ENCODE data around the gene GLI1. TPM values are rescaled to one million over a fixed set of nuclear protein-coding genes. Genes with fewer than 3 reads are reported as not detected.

GLI1 gene
- total and polyA plus RNA-seq, 5 donors from 2014 or later: 0.07 to 0.47 (median 0.18) TPM; not detected in 1

- peaks cover 5 to 55% (median 30%) of the 10 kb centered on the region in 4 donors for H3K4me1 Mint-ChIP-seq
Observed at GRCh38 chr12:57462251-57462911, 2.8 kb downstream of the GLI1 start.

GRCh38 chr12:57462912-57463253, 3.3 kb downstream of the GLI1 start:
- DNase-seq (no peak), ATAC-seq (ENCODE audit: low read depth in 2 of 2) (no peak)
- H3K9me3 Mint-ChIP-seq: no peaks in the 10 kb centered on the region
- Histone ChIP-seq H3K27ac (ENCODE audit: insufficient read depth, low read length, poor library complexity, severe bottlenecking) (no peak overlapping the region), H3K36me3 (ENCODE audit: control insufficient read depth, insufficient read depth, low read length) (peaks cover 7% of the 10 kb centered on the region), H3K9me3 (ENCODE audit: control insufficient read depth in 2 of 2, low read length in 2 of 2) (no peaks in the 10 kb centered on the region), H3K4me1 (ENCODE audit: control insufficient read depth, insufficient read depth, low read length, poor library complexity, severe bottlenecking) (peaks cover 40% of the 10 kb centered on the region), H3K27me3 (ENCODE audit: control insufficient read depth, insufficient read depth, low read length) (no peaks in the 10 kb centered on the region), H3K4me3 (ENCODE audit: low read depth, low read length) (no peak overlapping the region)
- H3K27ac Mint-ChIP-seq: peak overlapping the region in 2 of 3 donors; percentile 16 to 88
- peak overlapping the region; percentile 72 to 95 (median 89) for H3K4me3 Mint-ChIP-seq
- peaks cover 12% of the 10 kb centered on the region for H3K36me3 Mint-ChIP-seq
- H3K27me3 Mint-ChIP-seq: peaks cover 44% of the 10 kb centered on the region
- peaks cover 5 to 59% (median 30%) of the 10 kb centered on the region in 4 donors for H3K4me1 Mint-ChIP-seq

More at GRCh38 chr12:57462251-57462911, 2.8 kb downstream of the GLI1 start:
- Mint-ChIP-seq H3K4me3 (peak overlapping the region; percentile 88 to 96 (median 92)), H3K27me3 (peaks cover 44% of the 10 kb centered on the region), H3K36me3 (peaks cover 9% of the 10 kb centered on the region), H3K9me3 (no peaks in the 10 kb centered on the region), H3K27ac (peak overlapping the region in 2 of 3 donors; percentile 16 to 88)
- peaks cover 3% of the 10 kb centered on the region for H3K36me3 ChIP-seq (ENCODE audit: control insufficient read depth, insufficient read depth, low read length)
- H3K4me3 ChIP-seq (ENCODE audit: low read depth, low read length): peak overlapping the region; percentile 82
- peak; percentile 76 to 81 for ATAC-seq (ENCODE audit: low read depth in 2 of 2)
- DNase-seq: peak; percentile 80 to 90 (median 86)
- H3K27me3 ChIP-seq (ENCODE audit: control insufficient read depth, insufficient read depth, low read length): no peaks in the 10 kb centered on the region
- no peaks in the 10 kb centered on the region for H3K9me3 ChIP-seq (ENCODE audit: control insufficient read depth in 2 of 2, low read length in 2 of 2)
- H3K4me1 ChIP-seq (ENCODE audit: control insufficient read depth, insufficient read depth, low read length, poor library complexity, severe bottlenecking): peaks cover 40% of the 10 kb centered on the region
- no peak overlapping the region for H3K27ac ChIP-seq (ENCODE audit: insufficient read depth, low read length, poor library complexity, severe bottlenecking)

GRCh38 chr12:57464569-57464968, 5.0 kb downstream of the GLI1 start:
- H3K4me1 ChIP-seq (ENCODE audit: control insufficient read depth, insufficient read depth, low read length, poor library complexity, severe bottlenecking): peaks cover 33% of the 10 kb centered on the region
- no peak for DNase-seq
- no peak for ATAC-seq (ENCODE audit: low read depth in 2 of 2)
- Mint-ChIP-seq H3K4me3 (peak overlapping the region in 2 of 4 donors; percentile 17 to 79), H3K27ac (no peak overlapping the region), H3K9me3 (no peaks in the 10 kb centered on the region), H3K36me3 (peaks cover 19% of the 10 kb centered on the region), H3K27me3 (peaks cover 36% of the 10 kb centered on the region), H3K4me1 (peaks cover 0 to 51% (median 28%) of the 10 kb centered on the region in 4 donors)
- H3K27ac ChIP-seq (ENCODE audit: insufficient read depth, low read length, poor library complexity, severe bottlenecking): no peak overlapping the region
- peaks cover 18% of the 10 kb centered on the region for H3K36me3 ChIP-seq (ENCODE audit: control insufficient read depth, insufficient read depth, low read length)
- H3K9me3 ChIP-seq (ENCODE audit: control insufficient read depth in 2 of 2, low read length in 2 of 2): no peaks in the 10 kb centered on the region
- no peak overlapping the region for H3K4me3 ChIP-seq (ENCODE audit: low read depth, low read length)
- no peaks in the 10 kb centered on the region for H3K27me3 ChIP-seq (ENCODE audit: control insufficient read depth, insufficient read depth, low read length)

GRCh38 chr12:57465030-57465746, 5.6 kb downstream of the GLI1 start:
- Mint-ChIP-seq H3K27ac (peak overlapping the region in 2 of 3 donors; percentile 58 to 84), H3K4me1 (peaks cover 0 to 51% (median 25%) of the 10 kb centered on the region in 4 donors), H3K27me3 (peaks cover 32% of the 10 kb centered on the region), H3K9me3 (no peaks in the 10 kb centered on the region), H3K4me3 (peak overlapping the region in 2 of 4 donors; percentile 17 to 79), H3K36me3 (peaks cover 19% of the 10 kb centered on the region)
- H3K27me3 ChIP-seq (ENCODE audit: control insufficient read depth, insufficient read depth, low read length): no peaks in the 10 kb centered on the region
- ATAC-seq (ENCODE audit: low read depth in 2 of 2) (no peak), DNase-seq (no peak)
- no peaks in the 10 kb centered on the region for H3K9me3 ChIP-seq (ENCODE audit: control insufficient read depth in 2 of 2, low read length in 2 of 2)
- peaks cover 25% of the 10 kb centered on the region for H3K36me3 ChIP-seq (ENCODE audit: control insufficient read depth, insufficient read depth, low read length)
- H3K4me1 ChIP-seq (ENCODE audit: control insufficient read depth, insufficient read depth, low read length, poor library complexity, severe bottlenecking): peaks cover 29% of the 10 kb centered on the region
- no peak overlapping the region for H3K27ac ChIP-seq (ENCODE audit: insufficient read depth, low read length, poor library complexity, severe bottlenecking)
- no peak overlapping the region for H3K4me3 ChIP-seq (ENCODE audit: low read depth, low read length)

- H3K27me3 ChIP-seq (ENCODE audit: control insufficient read depth, insufficient read depth, low read length): no peaks in the 10 kb centered on the region
- H3K27me3 Mint-ChIP-seq: peaks cover 26% of the 10 kb centered on the region
- no peak overlapping the region for H3K27ac ChIP-seq (ENCODE audit: insufficient read depth, low read length, poor library complexity, severe bottlenecking)
- H3K4me1 ChIP-seq (ENCODE audit: control insufficient read depth, insufficient read depth, low read length, poor library complexity, severe bottlenecking): peaks cover 21% of the 10 kb centered on the region
- H3K27ac Mint-ChIP-seq: peak overlapping the region in 2 of 3 donors; percentile 58 to 84
- ATAC-seq (ENCODE audit: low read depth in 2 of 2) (no peak), DNase-seq (no peak)
- H3K9me3 ChIP-seq (ENCODE audit: control insufficient read depth in 2 of 2, low read length in 2 of 2): no peaks in the 10 kb centered on the region
- H3K9me3 Mint-ChIP-seq: no peaks in the 10 kb centered on the region
- peaks cover 19% of the 10 kb centered on the region for H3K36me3 Mint-ChIP-seq
- H3K36me3 ChIP-seq (ENCODE audit: control insufficient read depth, insufficient read depth, low read length): peaks cover 31% of the 10 kb centered on the region
- H3K4me3 ChIP-seq (ENCODE audit: low read depth, low read length): no peak overlapping the region
- H3K4me1 Mint-ChIP-seq: peaks cover 0 to 48% (median 20%) of the 10 kb centered on the region in 4 donors
- peak overlapping the region in 1 of 4 donors; percentile 19 for H3K4me3 Mint-ChIP-seq
Observed at GRCh38 chr12:57465747-57466505, 6.3 kb downstream of the GLI1 start.

- Mint-ChIP-seq H3K36me3 (peaks cover 29% of the 10 kb centered on the region), H3K9me3 (no peaks in the 10 kb centered on the region), H3K4me3 (no peak overlapping the region), H3K4me1 (peaks cover 0 to 49% (median 28%) of the 10 kb centered on the region in 4 donors), H3K27ac (peak overlapping the region in 2 of 3 donors; percentile 55 to 78), H3K27me3 (peaks cover 19% of the 10 kb centered on the region)
- Histone ChIP-seq H3K36me3 (ENCODE audit: control insufficient read depth, insufficient read depth, low read length) (peaks cover 45% of the 10 kb centered on the region), H3K9me3 (ENCODE audit: control insufficient read depth in 2 of 2, low read length in 2 of 2) (no peaks in the 10 kb centered on the region), H3K4me1 (ENCODE audit: control insufficient read depth, insufficient read depth, low read length, poor library complexity, severe bottlenecking) (peaks cover 18% of the 10 kb centered on the region), H3K4me3 (ENCODE audit: low read depth, low read length) (no peak overlapping the region), H3K27me3 (ENCODE audit: control insufficient read depth, insufficient read depth, low read length) (no peaks in the 10 kb centered on the region), H3K27ac (ENCODE audit: insufficient read depth, low read length, poor library complexity, severe bottlenecking) (no peak overlapping the region)
- ATAC-seq (ENCODE audit: low read depth in 2 of 2): no peak
- DNase-seq: no peak
Observed at GRCh38 chr12:57467212-57467874, 7.8 kb downstream of the GLI1 start.

- Mint-ChIP-seq H3K27ac (peak overlapping the region in 1 of 3 donors; percentile 78), H3K4me1 (peaks cover 0 to 49% (median 25%) of the 10 kb centered on the region in 4 donors), H3K4me3 (no peak overlapping the region), H3K27me3 (peaks cover 13% of the 10 kb centered on the region), H3K9me3 (no peaks in the 10 kb centered on the region), H3K36me3 (peaks cover 35% of the 10 kb centered on the region)
- Histone ChIP-seq H3K9me3 (ENCODE audit: control insufficient read depth in 2 of 2, low read length in 2 of 2) (no peaks in the 10 kb centered on the region), H3K36me3 (ENCODE audit: control insufficient read depth, insufficient read depth, low read length) (peaks cover 51% of the 10 kb centered on the region), H3K27me3 (ENCODE audit: control insufficient read depth, insufficient read depth, low read length) (no peaks in the 10 kb centered on the region), H3K4me3 (ENCODE audit: low read depth, low read length) (no peak overlapping the region), H3K27ac (ENCODE audit: insufficient read depth, low read length, poor library complexity, severe bottlenecking) (no peak overlapping the region), H3K4me1 (ENCODE audit: control insufficient read depth, insufficient read depth, low read length, poor library complexity, severe bottlenecking) (peaks cover 16% of the 10 kb centered on the region)
- no peak for ATAC-seq (ENCODE audit: low read depth in 2 of 2)
- DNase-seq: no peak
Observed at GRCh38 chr12:57467915-57468314, 8.3 kb downstream of the GLI1 start.

Data from CD4-positive, CD25-positive, alpha-beta regulatory T cell (primary cell).